NOMO-1 treated with DMSO at 0.1 percent for 48 hours (cell line): ENCODE data around the gene CXCR2.
"Not testable (repeated sequence)": the region's sequence is repeated elsewhere in the genome, so short reads cannot be mapped to it uniquely, and the experiment has no call there.

Experiments used
- DNase-seq: peaks from one replicate; lab custom pipeline; 2025; ENCODE audit not compliant: unreplicated experiment; lab: John Stamatoyannopoulos, UW

CXCR2 gene

DNA sequence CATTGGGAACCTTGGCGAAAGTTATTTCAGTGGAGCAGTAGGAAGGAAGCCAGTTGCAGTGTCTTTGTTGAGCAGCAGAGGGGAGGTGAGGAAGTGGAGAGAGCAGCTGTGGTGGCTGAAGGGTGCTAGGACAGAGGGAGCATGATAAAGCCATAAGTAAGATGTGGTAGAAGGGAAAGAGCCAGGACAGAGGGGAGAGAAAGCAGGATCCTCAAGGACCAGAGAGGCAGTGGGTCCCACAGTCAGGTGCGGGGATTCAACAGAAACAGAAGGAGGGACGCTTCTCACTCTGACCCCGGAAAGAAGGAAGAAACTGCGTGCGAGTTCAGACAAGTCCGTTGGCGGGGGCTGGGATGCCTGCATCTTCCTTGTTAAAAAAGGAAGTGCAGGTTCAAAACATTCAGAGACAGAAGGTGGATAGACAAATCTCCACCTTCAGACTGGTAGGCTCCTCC lies at the start of gene CXCR2:
CXCR2 (plus strand) TSS at position 403 of the 455 bp plus-strand sequence. CDS start 8,774 bp downstream, outside the sequence.
- peak; percentile 91 for DNase-seq

DNA sequence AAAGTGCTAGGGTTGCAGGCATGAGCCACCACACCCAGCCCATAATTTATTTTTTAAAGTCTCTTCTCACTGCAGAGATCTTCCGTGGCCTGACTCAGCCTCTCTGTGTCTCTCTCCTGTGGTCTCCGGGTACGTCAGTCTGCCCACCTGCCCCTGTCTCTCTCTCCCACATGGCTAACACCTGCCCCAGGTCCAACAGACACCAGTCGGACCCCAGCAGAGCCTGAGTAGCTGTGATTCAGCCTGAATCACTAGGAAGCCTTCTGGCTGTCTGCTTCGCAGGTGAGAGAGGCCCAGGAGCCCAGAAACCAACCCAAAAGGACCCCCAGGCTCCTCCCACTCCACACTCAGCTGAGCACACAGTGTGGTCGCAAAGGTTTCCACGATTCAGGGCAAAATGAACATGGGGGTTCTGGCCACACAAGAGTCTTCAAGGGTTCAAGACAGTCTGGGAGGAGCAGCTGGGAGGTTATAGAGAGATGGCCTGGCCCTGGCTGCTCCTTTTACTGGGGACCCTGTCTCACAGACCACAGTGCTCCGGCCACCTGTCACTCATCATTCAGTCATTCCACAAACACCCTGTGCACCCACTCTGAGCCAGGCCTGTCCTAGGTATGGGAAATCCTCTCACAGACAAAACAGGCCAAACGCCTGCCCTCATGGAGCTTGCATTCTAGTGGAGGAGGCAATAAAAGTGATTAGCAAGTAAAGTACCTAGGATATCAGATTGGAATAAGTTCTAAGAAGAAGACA lies 48.2 kb upstream of the CXCR2 start:
- no peak for DNase-seq

DNA sequence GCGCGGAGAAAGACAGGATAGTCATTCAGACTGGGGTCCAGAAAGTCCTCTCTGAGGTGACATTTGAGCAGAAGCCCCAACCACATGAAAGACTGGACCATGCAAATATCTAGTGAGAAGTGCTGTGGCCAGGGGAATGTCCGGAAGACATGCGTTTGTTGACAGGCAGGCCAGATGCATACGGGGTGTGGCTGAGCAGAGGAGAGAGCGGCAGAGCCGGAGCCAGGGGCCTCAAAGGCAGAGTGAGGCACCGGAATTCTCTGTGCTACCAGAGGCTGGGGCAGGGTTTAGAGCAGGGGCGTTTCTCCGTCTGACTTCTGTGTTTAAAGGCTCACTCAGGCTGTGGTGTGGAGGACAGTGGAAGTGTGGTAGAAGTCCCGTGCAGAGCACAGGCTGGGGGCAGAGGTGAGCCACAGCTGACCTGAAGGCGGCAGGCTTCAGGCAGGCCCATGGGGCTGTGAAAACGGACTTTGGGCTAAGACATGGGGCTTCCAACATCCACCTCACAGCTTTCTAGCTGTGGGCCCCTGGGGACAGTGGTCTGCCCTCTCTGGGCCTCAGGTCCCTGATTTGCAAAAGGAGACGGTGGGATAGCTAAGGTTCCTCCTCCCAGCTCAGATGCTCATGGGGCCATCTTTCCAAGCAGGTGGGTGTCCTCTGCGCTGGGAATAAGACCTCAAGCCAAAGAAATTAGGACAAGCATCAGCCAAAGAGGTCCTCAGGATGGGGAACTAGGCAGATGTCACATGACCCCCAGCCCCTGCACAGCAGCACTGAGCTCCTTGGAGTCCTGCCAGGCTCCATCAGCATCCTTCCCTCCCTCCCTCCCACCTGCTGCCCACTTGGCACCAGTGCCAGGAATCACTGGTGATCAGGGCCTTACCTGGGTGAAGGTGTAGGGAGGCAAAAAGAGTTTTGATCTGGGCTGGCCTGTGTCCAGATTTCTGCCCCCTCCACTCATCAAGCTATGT lies 45.6 kb upstream of the CXCR2 start:
- DNase-seq, result no peak

DNA sequence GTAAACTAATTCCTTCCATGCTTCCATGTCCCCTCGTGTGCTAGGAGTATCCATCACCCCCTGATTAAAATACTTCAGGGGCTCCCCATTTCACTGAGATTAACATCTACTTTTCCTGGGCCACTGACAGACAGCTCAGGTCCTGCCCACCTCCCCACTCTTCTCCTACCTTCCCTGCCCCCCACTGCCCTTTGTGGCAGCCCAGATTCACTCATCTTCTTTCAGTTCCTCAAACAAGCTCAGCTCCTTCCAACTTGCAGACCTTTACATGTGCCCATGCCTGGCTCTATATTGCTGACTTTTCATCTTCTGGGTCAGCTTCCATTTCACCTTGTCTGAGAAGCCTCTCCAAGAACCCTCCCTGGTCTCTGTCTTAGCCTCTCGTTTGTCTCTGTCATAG lies 44.8 kb upstream of the CXCR2 start:
- DNase-seq, result peak; percentile 79

DNA sequence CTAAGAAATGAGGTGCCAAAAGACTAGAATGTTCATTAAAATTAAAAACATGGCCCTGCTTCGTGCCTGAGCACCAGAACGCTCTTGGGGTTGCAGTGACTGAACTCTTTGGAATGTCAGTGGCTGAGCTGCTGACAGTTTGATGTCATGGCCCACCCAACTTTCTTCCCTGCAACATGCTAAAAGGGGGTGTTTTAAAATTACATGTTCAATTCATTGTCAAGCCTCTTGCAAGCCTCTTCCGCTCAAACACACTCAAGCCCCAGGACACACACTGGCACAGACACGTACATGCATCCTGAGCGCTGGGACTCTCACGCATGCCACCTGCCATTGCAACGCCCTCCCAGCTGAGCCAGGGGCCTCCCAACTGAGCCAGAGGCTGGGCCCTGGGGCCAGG lies 44.1 kb upstream of the CXCR2 start:
- DNase-seq, result no peak

DNA sequence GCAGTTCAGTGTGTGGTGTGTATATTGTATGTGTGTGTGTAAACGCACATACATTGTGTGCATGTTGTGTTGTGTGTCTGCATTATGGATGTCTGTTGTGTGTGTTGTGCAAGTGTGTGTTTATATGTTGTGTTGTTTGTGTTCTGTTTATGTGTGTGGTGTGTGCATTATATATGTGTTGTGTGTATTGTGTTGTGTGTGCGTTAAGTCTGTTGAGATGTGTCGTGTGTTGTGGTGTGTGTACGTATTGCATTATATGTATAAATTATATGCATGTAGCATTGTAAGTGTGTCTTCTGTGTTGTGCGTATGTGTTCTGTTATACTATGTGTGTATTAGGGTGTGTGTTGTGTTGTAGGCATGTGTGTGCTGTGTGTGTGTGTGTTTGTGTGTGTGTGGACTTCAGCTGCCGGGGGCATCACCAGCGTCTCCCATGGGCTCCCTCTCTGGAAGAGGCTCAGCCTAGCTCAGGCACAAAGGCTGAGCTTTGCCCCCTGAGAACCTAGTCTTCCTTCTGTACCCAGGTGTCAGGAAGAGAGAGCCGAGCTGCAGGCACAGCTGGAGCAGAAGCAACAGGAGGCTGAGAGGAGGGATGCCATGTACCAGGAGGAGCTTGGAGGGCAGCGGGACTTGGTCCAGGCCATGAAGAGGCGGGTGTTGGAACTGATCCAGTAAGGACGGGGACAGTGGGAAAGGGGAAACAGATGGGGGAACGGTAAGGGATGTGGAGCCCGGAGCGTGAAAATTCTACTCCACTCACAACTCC lies 43.1 kb upstream of the CXCR2 start:
- no peak for DNase-seq

DNA sequence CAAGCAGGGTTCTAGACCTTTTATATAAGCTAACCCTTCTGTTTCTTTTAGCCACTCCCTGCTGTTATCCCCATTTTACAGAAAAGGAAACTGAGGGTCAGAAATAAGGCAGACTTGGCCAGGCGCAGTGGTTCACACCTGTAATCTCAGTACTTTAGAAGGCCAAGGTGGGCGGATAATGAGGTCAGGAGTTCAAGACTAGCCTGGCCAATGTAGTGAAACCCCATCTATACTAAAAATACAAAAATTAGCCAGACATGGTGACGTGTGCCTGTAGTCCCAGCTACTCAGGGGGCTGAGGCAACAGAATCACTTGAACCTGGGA lies 42.5 kb upstream of the CXCR2 start:
- no peak for DNase-seq

DNA sequence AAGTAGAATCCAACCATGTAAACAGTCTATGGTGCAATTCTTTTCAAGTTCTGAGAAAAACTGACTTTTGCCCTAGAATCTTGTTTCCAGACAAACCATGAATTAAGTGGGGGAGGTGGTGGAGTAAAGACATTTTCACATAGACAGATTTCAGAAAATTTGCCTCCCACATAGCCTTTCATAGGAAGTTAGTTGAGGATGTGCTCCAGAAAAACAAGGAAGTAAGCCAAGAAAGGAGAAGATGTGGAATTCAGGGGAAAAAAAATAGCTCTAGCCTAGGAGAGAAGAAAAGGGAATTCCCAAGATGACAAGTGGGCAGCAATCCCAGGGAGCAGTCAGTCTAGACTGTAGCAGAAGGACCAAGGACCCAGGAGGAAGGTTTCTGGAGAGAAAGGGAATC lies 39.4 kb upstream of the CXCR2 start:
- DNase-seq, result no peak

DNA sequence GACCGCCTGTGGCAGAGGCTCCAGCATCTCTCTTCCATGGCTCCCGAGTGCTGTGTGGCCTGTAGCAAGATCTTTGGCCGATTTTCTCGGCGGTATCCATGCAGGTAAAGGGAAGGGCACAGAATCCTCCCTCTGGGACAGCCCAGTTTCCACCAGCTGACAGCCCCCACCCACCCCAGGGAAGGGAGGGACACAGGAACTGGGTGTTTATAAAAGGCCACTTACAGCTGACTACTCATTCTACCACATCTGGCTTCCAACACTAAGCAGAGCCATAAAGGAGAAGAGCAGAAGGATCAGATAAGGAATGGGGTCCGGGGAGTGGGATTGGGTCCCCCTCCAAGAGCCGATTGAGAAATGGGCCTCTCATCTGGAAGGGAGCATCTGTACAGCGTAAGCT lies 36.6 kb upstream of the CXCR2 start:
- no peak for DNase-seq

DNA sequence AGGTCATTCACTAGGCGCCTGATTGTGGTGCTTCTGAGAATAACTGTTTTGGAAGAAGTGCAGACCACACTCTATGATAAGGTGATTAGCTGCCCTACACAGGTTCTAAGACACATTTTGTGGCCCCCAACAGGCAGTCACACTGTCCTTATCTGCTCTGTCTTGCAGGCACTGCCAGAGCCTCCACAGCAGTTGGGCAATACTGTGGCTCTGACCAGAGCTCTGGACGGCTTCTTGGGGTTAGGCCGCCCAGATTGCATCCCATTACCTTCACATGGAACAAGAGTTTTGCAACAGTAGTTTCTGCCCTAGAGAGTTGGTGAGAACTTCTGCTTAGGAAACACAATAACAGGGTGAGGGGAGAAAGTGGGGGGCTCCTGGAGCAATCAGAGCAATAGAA lies 34.1 kb upstream of the CXCR2 start:
- peak; percentile 75 for DNase-seq

DNA sequence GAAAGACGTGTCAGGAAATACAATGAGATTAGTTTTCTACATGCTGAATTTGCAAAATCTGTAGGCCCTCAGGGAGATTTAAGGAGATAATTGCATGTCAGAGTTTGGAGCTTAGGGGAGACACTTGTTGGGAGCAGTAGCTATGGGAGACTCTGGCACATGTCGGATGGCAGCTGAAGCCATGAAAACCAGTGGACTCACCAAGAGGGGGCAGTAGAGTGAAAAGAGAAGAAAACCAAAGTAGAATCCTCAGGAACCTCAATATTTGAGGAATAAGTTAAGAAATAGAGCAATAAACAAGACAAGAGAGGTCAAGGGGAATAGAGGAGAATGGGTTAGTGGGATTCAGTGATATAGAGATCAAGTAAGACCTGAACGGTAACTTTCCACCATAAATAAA lies 31.9 kb upstream of the CXCR2 start:
- no peak for DNase-seq

DNA sequence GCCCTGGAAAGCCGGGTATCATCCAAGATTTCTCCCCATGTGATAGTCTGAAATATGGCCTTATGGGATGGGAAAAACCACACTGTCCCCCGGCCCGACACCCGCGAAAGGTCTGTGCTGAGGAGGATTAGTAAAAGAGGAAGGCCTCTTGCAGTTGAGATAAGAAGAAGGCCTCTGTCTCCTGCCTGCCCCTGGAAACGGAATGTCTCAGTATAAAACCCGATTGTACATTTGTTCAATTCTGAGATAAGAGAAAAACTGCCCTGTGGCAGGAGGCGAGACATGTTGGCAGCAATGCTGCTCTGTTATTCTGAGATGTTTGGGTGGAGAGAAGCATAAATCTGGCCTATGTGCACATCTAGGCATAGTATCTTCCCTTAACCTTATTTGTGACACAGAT lies 30.0 kb upstream of the CXCR2 start:
- DNase-seq, result no peak

DNA sequence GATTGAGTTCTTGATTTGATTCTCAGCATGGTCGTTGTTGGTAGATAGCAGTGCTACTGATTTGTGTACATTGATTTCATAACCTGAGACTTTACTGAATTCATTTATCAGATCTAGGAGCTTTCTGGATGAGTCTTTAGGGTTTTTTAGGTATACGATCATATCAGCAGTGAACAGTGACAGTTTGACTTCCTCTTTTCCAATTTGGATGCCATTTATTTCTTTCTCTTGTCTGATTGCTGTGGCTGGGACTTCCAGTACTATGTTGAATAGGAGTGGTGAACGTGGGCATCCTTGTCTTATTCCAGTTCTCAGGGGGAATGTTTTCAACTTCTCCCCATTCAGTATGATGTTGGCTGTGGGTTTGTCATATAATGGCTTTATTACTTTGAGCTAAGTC lies 27.9 kb upstream of the CXCR2 start:
- no peak for DNase-seq

DNA sequence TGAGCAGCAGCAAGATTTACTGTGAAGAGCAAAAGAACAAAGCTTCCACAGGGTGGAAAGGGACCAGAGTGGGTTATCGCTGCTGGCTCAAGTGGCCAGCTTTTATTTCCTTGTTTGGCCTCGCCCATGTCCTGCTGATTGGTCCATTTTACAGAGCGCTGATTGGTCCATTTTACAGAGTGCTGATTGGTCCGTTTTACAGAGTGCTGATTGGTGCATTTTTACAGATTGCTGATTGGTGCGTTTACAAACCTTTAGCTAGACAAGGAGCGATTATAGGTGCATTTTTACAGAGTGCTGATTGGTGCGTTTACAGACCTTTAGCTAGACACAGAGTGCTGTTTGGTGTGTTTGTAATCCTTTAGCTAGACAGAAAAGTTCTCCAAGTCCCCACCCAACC lies 17.0 kb upstream of the CXCR2 start:
- DNase-seq, result not testable (repeated sequence)

DNA sequence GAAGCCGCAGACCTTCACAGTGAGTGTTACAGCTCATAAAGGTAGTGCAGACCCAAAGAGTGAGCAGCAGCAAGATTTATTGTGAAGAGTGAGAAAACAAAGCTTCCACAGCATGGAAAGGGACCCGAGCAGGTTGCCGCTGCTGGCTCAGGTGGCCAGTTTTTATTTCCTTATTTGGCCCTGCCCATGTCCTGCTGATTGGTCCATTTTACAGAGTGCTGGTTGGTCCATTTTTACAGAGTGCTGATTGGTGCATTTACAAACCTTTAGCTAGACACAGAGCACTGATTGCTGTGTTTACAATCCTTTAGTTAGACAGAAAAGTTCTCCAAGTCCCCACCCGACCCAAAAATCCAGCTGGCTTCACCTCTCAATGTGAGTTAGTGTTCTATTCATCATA lies 4.0 kb upstream of the CXCR2 start:
- DNase-seq, result not testable (repeated sequence)

DNA sequence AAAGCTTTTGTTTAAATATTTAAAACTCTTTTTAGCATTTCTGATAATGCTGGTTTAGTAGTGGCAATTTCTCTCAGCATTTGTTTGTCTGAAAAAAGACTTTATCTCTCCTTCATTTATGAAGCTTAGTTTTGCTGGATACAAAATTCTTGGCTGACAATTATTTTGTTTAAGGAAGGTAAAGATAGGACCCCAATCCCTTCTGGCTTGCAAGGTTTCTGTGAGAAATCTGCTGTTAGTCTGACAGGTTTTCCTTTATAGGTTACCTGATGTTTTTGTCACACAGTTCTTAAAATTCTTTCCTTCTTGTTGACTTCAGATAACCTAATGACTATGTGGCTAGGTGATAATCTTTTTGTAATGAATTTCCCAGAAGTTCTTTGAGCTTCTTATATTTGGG lies 3.5 kb upstream of the CXCR2 start:
- not testable (repeated sequence) for DNase-seq

DNA sequence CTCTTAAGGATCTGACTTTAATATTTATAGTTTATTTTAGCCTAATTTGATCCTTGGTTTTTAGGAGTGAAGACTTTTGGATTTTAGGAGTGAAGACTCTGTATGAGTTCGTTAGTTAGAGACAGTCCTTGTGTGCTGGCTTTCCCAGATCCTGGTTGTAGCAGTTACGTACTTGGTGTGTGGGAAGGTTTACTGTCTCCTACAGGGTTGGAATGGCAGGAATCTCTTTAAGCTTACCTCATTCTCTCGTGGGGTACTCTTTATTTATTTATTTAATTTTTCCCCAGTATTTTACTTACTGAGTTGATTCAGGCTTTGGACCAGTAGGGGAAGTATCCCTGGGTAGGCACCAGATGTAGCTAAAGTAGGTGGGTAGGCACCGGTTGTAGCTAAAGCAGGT lies 1.8 kb upstream of the CXCR2 start:
- DNase-seq, result no peak

DNA sequence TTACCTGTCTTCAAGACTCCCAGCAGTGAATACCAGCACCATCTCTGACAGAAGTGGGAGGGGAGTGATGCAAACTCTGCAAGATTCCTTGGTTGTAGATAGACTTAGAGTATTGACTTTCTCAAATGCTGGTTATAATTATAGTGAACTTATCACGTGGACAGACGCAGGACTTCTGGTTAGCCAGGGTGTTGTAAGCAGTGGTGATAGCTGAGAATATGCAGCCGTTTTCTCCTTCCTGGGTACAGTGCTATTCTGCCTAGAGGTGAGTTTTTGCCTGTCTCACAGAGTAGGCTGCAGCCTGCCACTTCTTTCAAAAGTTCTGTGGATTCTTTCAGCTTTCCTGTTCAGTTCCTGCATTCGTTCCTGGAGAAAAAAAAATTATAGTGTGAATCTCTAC lies 733 bp upstream of the CXCR2 start:
- peak; percentile 57 for DNase-seq

DNA sequence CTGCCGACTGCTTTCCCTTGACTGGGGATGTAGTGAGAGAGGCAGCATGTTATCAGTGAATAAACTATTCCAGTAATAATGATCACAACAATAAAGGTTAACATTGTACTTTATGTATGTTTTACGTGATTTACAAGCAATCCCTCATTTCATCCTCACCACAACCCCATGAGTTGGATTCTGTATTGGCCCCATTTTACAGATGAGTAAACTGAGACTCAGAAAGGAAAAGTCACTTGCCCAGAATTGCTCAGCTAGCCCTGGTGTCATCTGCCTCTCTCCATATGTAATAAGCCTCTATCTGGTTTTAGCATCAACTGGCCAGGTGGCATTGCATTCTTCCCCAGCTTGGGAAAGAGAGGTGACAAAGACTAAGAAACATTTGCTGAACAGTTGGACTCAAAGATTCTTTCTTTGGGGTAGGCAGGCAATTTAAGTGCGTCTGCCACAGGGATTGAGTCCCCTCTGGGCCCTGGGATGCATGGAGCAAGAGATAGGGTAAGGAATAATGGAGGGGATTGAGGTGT lies 2.2 kb downstream of the CXCR2 start:
- no peak for DNase-seq

DNA sequence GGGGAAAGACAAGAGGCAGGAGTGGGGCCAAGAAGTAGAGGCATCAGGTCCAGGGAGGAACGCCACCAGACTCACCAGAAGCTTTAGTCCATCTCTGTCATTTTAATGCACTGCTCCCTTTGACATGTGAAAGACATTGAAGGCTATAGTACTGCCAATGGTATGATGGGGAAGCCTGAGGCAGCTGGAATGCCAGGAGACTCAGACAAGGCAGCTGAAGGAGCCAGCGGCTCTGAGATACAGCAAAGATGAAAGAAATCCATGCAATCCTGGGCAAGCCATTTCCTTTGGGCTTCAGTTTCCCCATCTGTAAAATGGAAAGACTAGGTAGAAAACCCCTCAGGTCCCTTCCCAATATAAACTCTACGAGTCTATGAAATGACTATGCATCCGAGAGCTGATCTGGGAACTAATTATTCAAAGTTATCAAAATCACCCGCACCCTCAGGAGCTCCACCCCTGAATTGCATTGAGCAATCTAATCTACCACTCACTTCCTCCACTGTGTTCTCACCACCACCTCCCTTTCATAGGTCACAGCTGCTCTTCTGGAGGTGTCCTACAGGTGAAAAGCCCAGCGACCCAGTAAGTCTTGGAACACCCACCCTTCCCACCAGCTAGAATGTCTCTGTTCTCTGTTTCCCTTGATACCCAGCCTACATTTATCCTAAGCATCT lies 3.1 kb downstream of the CXCR2 start:
- peak; percentile 71 for DNase-seq
